Endothelial cell of umbilical vein (primary cell): Measurements from ENCODE around the gene KAZN.
"Not testable (repeated sequence)": the region's sequence is repeated elsewhere in the genome, so short reads cannot be mapped to it uniquely, and the experiment has no call there.

Experiments
- EZH2 ChIP-seq: IDR thresholded peaks from 2 replicates; pipeline ENCODE4 v1.6.1; 2012; ENCODE audit warnings: borderline replicate concordance, low read depth, mild to moderate bottlenecking, moderate library complexity, low read length, inconsistent platforms; ENCODE audit not compliant: severe bottlenecking
- MAX ChIP-seq: IDR thresholded peaks from 2 replicates; pipeline ENCODE4 v1.6.1; 2011; ENCODE audit not compliant: insufficient read depth, insufficient read length
- MYC ChIP-seq: IDR thresholded peaks from one replicate; pipeline ENCODE4 v1.6.1; 2011; ENCODE audit warnings: mild to moderate bottlenecking, low read depth, low read length
- POLR2A ChIP-seq: IDR thresholded peaks from 2 replicates; pipeline ENCODE4 v1.6.1; 2012; ENCODE audit warnings: low read depth, mild to moderate bottlenecking, control low read depth, low read length
- POLR2AphosphoS5 ChIP-seq: IDR thresholded peaks from 2 replicates; pipeline ENCODE4 v1.6.1; 2012; ENCODE audit warnings: low read depth, mild to moderate bottlenecking, control low read depth, low read length, moderate library complexity; ENCODE audit not compliant: insufficient read depth
- TF ChIP-seq, protein P1 (sequence below), 2 donors: IDR thresholded peaks; 1 replicate in 1 of 2; 2 replicates in 1 of 2; pipeline ENCODE4 v1.5.1; 2011; ENCODE audit warnings: low read length in 2 of 2, mild to moderate bottlenecking in 2 of 2, moderate library complexity in 2 of 2, control low read depth in 1 of 2, inconsistent platforms in 1 of 2, low read depth in 1 of 2; ENCODE audit not compliant: insufficient read depth in 1 of 2; ENCODE audit errors: extremely low read depth in 1 of 2

GRCh38 chr1:14580295-14580694, 18.2 kb upstream of the KAZN start:
- TF ChIP-seq, protein P1, sequence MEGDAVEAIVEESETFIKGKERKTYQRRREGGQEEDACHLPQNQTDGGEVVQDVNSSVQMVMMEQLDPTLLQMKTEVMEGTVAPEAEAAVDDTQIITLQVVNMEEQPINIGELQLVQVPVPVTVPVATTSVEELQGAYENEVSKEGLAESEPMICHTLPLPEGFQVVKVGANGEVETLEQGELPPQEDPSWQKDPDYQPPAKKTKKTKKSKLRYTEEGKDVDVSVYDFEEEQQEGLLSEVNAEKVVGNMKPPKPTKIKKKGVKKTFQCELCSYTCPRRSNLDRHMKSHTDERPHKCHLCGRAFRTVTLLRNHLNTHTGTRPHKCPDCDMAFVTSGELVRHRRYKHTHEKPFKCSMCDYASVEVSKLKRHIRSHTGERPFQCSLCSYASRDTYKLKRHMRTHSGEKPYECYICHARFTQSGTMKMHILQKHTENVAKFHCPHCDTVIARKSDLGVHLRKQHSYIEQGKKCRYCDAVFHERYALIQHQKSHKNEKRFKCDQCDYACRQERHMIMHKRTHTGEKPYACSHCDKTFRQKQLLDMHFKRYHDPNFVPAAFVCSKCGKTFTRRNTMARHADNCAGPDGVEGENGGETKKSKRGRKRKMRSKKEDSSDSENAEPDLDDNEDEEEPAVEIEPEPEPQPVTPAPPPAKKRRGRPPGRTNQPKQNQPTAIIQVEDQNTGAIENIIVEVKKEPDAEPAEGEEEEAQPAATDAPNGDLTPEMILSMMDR (IDR thresholded peaks at IDR 0.05; ENCODE audit: extremely low read depth in 1 of 2, insufficient read depth in 1 of 2, low read depth in 1 of 2, low read length in 2 of 2), result not testable (repeated sequence)
- TF ChIP-seq MAX, POLR2A, POLR2AphosphoS5, EZH2, MYC: not testable (repeated sequence)
